Smooth muscle cell (in vitro differentiated cells): Measurements from ENCODE around the gene TIGD4. TPM values are rescaled to one million over a fixed set of nuclear protein-coding genes. Genes with fewer than 3 reads are reported as not detected.
"Not testable (repeated sequence)": the region's sequence is repeated elsewhere in the genome, so short reads cannot be mapped to it uniquely, and the experiment has no call there.

Experiments used
- DNase-seq: peaks from one replicate; lab custom pipeline; 2025; ENCODE audit not compliant: unreplicated experiment; lab: John Stamatoyannopoulos, UW
- H2AFZ ChIP-seq: fragments of 200-600 bp; sonication (generic); 2 replicates; pipeline ENCODE4 v1.6.0; 2016; ENCODE audit warnings: antibody characterized with exemption, low read depth, mild to moderate bottlenecking
- H3F3A ChIP-seq: fragments of 200-600 bp; sonication (generic); 2 replicates; pipeline ENCODE4 v1.6.0; 2017; ENCODE audit warnings: antibody characterized with exemption, low read depth
- H3K27ac ChIP-seq: fragments of 200-600 bp; sonication (generic); 2 replicates; pipeline ENCODE4 v1.5.1; 2016; ENCODE audit warnings: low read depth, mild to moderate bottlenecking
- H3K27me3 ChIP-seq: fragments of 200-600 bp; sonication (generic); 2 replicates; pipeline ENCODE4 v1.6.1; 2016; ENCODE audit warnings: low read depth, mild to moderate bottlenecking
- H3K36me3 ChIP-seq: fragments of 200-600 bp; sonication (generic); 2 replicates; pipeline ENCODE4 v1.5.1; 2016; ENCODE audit warnings: low read depth
- H3K4me1 ChIP-seq: fragments of 200-600 bp; sonication (generic); 2 replicates; pipeline ENCODE4 v1.5.1; 2016; ENCODE audit warnings: low read depth
- H3K4me2 ChIP-seq: fragments of 200-600 bp; sonication (generic); 2 replicates; pipeline ENCODE4 v1.6.0; 2016; ENCODE audit warnings: mild to moderate bottlenecking
- H3K4me3 ChIP-seq: fragments of 200-600 bp; sonication (generic); 2 replicates; pipeline ENCODE4 v1.5.1; 2016; ENCODE audit warnings: mild to moderate bottlenecking
- H3K79me2 ChIP-seq: fragments of 200-600 bp; sonication (generic); 2 replicates; pipeline ENCODE4 v1.6.0; 2016; ENCODE audit warnings: low read depth, mild to moderate bottlenecking
- H3K9ac ChIP-seq: fragments of 200-600 bp; sonication (generic); 2 replicates; pipeline ENCODE4 v1.6.0; 2016; ENCODE audit warnings: low read depth
- H3K9me3 ChIP-seq: fragments of 200-600 bp; sonication (generic); replicated peaks from 2 replicates; pipeline ENCODE4 v1.5.1; 2016; ENCODE audit warnings: low read depth
- H4K20me1 ChIP-seq: fragments of 200-600 bp; sonication (generic); 2 replicates; pipeline ENCODE4 v1.6.0; 2016; ENCODE audit warnings: low read depth
- CTCF ChIP-seq: fragments of 200-600 bp; sonication (generic); IDR thresholded peaks from 2 replicates; pipeline ENCODE4 v1.5.1; 2017; ENCODE audit warnings: borderline replicate concordance, mild to moderate bottlenecking, antibody characterized with exemption; ENCODE audit not compliant: insufficient read depth, poor library complexity, severe bottlenecking
- WGBS: methylation state at CpG from one replicate; pipeline ENCODE4 v1.1.7; 2016; ENCODE audit warnings: low lambda C conversion rate; 5-methylcytosine and 5-hydroxymethylcytosine counted together
- polyA plus RNA-seq: library from polyadenylated mRNA; unstranded; fragments of >200 nt; fragmentation: Nextera tagmentation; extraction: Ambion mirVana; gene quantifications from 2 replicates; pipeline ENCODE4 v1.2.1, GENCODE V29; 2016
- total RNA-seq: library from RNA; depleted of rRNA; stranded (reverse); fragments of >200 nt; gene quantifications from 2 replicates; pipeline ENCODE4 v1.2.3, GENCODE V29; 2014

Gene TIGD4
- total and polyA plus RNA-seq, 2 experiments from 2014 or later: 0.42 to 0.67 TPM

GRCh38 chr4:152771741-152772533 is 7.6 kb downstream of the TIGD4 start:
- no peaks in the 10 kb centered on the region for H3K79me2 ChIP-seq
- H3K4me3 ChIP-seq: no peak overlapping the region
- H3K36me3 ChIP-seq: no peaks in the 10 kb centered on the region
- TF ChIP-seq CTCF: no peak
- H3K4me2 ChIP-seq: no peak overlapping the region
- whole genome bisulfite sequencing: 82% methylated on average over 3 of the region's 3 CpGs
- no peak overlapping the region for H3K27ac ChIP-seq
- no peaks in the 10 kb centered on the region for H3K27me3 ChIP-seq
- DNase-seq: no peak
- no peaks in the 10 kb centered on the region for H3K4me1 ChIP-seq
- no peak overlapping the region for H2AFZ ChIP-seq
- H4K20me1 ChIP-seq: no peaks in the 10 kb centered on the region
- H3K9me3 ChIP-seq: no peaks in the 10 kb centered on the region
- H3F3A ChIP-seq: no peaks in the 10 kb centered on the region
- H3K9ac ChIP-seq: no peak overlapping the region

GRCh38 chr4:152765069-152765737 is 14.3 kb downstream of the TIGD4 start:
- not testable (repeated sequence) for DNase-seq, H3K9me3 ChIP-seq, H3K27me3 ChIP-seq, H3K79me2 ChIP-seq, H4K20me1 ChIP-seq, H3F3A ChIP-seq, H3K27ac ChIP-seq, H3K36me3 ChIP-seq, H2AFZ ChIP-seq, H3K4me2 ChIP-seq, H3K4me1 ChIP-seq, H3K9ac ChIP-seq, H3K4me3 ChIP-seq
- 97% methylated on average over 29 of the region's 54 CpGs for WGBS

- H3K4me1 ChIP-seq: no peaks in the 10 kb centered on the region
- no peak overlapping the region for H3K9ac ChIP-seq
- H3F3A ChIP-seq: no peaks in the 10 kb centered on the region
- no peak overlapping the region for H3K4me2 ChIP-seq
- H3K79me2 ChIP-seq: no peaks in the 10 kb centered on the region
- H3K36me3 ChIP-seq: no peaks in the 10 kb centered on the region
- no peak overlapping the region for H2AFZ ChIP-seq
- no peak for DNase-seq
- H3K9me3 ChIP-seq: no peaks in the 10 kb centered on the region
- no peak overlapping the region for H3K27ac ChIP-seq
- H3K4me3 ChIP-seq: no peak overlapping the region
- whole genome bisulfite sequencing: 100% methylated on average over 1 of the region's 1 CpG
- H3K27me3 ChIP-seq: no peaks in the 10 kb centered on the region
- no peaks in the 10 kb centered on the region for H4K20me1 ChIP-seq
- no peak for TF ChIP-seq CTCF
Observed at GRCh38 chr4:152763796-152764195, 15.7 kb downstream of the TIGD4 start.

GRCh38 chr4:152748619-152749018 is 30.9 kb downstream of the TIGD4 start:
- no peak overlapping the region for H3K4me2 ChIP-seq
- H3K36me3 ChIP-seq: no peaks in the 10 kb centered on the region
- H2AFZ ChIP-seq: no peak overlapping the region
- 93% methylated on average over 9 of the region's 9 CpGs for WGBS
- H3K27ac ChIP-seq: no peak overlapping the region
- no peak overlapping the region for H3K9ac ChIP-seq
- H3F3A ChIP-seq: no peaks in the 10 kb centered on the region
- no peaks in the 10 kb centered on the region for H4K20me1 ChIP-seq
- no peak for TF ChIP-seq CTCF
- H3K27me3 ChIP-seq: no peaks in the 10 kb centered on the region
- no peak for DNase-seq
- no peaks in the 10 kb centered on the region for H3K9me3 ChIP-seq
- no peaks in the 10 kb centered on the region for H3K4me1 ChIP-seq
- H3K79me2 ChIP-seq: no peaks in the 10 kb centered on the region
- H3K4me3 ChIP-seq: no peak overlapping the region
